Rectal smooth muscle tissue (tissue), 1 donor: Measurements from ENCODE around the gene CDKAL1.

Source experiments
- H3K27ac ChIP-seq: one replicate; pipeline ENCODE4 v1.7.0; 2013; ENCODE audit warnings: low read depth, low read length, inconsistent platforms
- H3K27me3 ChIP-seq: one replicate; pipeline ENCODE4 v1.7.0; 2013; ENCODE audit warnings: low read length; ENCODE audit not compliant: control insufficient read depth, insufficient read depth
- H3K36me3 ChIP-seq: one replicate; pipeline ENCODE4 v1.7.0; 2013; ENCODE audit warnings: low read length; ENCODE audit not compliant: control insufficient read depth, insufficient read depth
- H3K4me1 ChIP-seq: one replicate; pipeline ENCODE4 v1.7.0; 2013; ENCODE audit warnings: low read length; ENCODE audit not compliant: control insufficient read depth, insufficient read depth
- H3K4me3 ChIP-seq: one replicate; pipeline ENCODE4 v1.7.0; 2013; ENCODE audit warnings: low read length
- H3K9ac ChIP-seq: one replicate; pipeline ENCODE4 v1.7.0; 2013; ENCODE audit warnings: low read length

Gene CDKAL1

DNA sequence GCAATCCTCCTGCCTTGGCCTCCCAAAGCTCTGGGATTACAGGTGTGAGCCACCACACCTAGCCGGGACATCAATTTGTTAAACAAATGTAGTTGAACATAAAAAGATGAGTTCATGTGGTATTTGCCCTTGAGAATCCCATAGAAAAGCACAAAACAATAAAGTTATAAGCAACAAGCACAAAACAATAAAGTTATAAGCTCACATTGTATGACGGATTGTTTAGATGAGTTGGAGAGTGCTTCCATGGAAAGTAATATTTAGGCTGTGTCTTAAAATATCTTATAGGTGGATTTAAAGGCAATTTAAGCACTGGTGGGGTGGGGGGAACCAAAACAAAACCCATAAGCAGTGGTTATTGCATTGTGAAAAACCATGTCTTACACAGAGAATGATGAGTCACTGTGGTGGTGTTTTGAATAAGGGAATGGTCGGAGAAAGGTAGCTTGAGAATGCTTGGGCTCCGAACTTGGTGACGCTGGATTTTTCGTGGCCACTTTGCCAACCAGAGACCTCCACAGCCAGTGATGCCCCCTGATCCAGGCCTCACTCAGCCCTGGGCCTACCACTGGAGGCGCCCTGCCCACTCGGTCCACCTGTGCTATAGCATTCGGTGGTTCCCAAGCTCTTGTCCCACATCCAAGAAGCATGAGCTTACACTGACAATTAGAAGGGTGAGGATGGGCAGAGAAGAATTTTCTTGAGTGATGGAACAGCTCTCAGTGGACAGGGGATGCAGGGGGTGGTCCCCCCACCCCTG lies 256.0 kb downstream of the CDKAL1 start:
- no peak overlapping the region for H3K9ac ChIP-seq

DNA sequence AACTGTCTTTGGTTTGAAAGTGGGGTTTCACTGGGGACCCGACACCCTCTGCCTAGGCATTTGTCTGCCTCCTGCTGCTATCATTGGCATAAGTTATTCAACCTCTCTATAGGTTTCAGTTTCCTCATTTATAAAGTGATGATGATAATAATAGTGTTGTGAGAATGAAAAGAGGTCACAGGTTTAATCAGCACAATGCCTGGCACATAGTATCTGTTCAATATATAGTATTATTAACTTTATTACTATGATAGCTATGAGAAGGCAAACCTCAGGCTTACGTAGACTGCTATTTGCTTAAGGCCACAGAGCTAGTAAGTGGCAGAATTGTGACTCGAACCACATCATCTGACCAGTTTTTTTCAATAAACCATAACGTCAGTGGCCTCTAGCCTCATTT lies 256.8 kb downstream of the CDKAL1 start:
- Histone ChIP-seq H3K36me3 (no peaks in the 10 kb centered on the region), H3K9ac (no peak overlapping the region), H3K4me1 (no peaks in the 10 kb centered on the region), H3K27ac (no peak overlapping the region), H3K4me3 (no peak overlapping the region), H3K27me3 (no peaks in the 10 kb centered on the region)

More for the DNA sequence above, 256.0 kb downstream of the CDKAL1 start:
- H3K27ac ChIP-seq: no peak overlapping the region
- H3K4me3 ChIP-seq: no peak overlapping the region
- H3K4me1 ChIP-seq: no peaks in the 10 kb centered on the region
- H3K36me3 ChIP-seq: no peaks in the 10 kb centered on the region
- no peaks in the 10 kb centered on the region for H3K27me3 ChIP-seq

DNA sequence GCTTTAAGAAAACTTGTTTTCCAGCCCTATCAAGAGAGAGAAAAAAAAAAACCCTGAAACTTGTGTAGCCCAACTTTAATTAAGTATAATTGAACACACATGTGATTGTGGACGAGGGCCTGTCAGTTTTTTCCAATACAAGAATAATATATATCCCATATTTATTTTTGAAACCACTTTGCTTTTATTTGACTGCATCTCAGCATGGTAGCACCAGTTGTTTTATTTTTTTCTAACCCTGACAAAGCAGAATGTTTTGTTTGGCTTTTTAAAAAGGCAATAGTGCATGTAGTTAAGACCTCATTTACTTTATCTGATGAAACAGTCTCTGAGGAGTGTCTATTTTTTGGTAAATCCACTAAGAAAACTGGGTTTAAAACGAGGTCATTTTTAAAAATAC lies 257.7 kb downstream of the CDKAL1 start:
- no peaks in the 10 kb centered on the region for H3K27me3 ChIP-seq
- no peaks in the 10 kb centered on the region for H3K36me3 ChIP-seq
- H3K27ac ChIP-seq: no peak overlapping the region
- no peaks in the 10 kb centered on the region for H3K4me1 ChIP-seq
- H3K4me3 ChIP-seq: no peak overlapping the region
- H3K9ac ChIP-seq: no peak overlapping the region

DNA sequence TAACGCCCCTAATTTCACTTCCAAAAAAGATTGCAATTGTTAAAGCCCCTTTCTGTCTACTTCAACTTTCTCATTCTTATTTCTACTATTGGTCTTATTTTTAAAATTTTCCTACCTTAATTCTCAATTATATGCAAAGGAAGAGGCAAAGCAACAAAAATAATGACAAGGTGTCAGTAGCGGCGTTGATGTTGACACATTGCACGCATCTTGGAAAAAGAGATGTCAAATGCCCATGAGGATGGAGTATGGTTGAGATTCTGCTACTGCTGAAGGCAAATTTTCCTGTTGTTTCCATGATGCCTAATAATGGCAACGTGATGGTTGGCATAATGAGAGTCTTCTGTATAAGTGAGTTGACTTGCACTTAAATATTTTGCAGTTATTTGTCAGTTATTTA lies 258.9 kb downstream of the CDKAL1 start:
- no peak overlapping the region for H3K4me3 ChIP-seq

DNA sequence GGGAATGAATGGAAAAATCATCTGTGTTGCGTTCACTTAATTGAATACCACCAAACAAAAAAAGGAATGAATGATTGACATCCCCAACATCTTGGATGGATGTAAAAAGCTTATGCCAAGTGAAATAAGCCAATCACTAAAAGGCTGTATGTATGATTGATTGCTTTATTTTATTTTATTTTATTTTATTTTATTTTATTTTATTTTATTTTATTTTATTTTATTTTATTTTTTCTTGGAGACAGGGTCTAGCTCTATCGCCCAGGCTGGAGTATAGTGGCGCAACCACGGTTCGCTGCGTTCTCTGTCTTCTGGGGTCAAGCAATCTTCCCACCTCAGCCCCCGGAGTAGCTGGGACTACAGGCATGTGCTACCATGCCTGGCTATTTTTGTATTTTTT lies 263.3 kb downstream of the CDKAL1 start:
- H3K4me1 ChIP-seq: no peaks in the 10 kb centered on the region
- H3K36me3 ChIP-seq: no peaks in the 10 kb centered on the region
- no peak overlapping the region for H3K27ac ChIP-seq
- no peak overlapping the region for H3K4me3 ChIP-seq
- H3K9ac ChIP-seq: no peak overlapping the region
- no peaks in the 10 kb centered on the region for H3K27me3 ChIP-seq

More for the DNA sequence above, 258.9 kb downstream of the CDKAL1 start:
- Histone ChIP-seq H3K36me3 (no peaks in the 10 kb centered on the region), H3K9ac (no peak overlapping the region), H3K27me3 (no peaks in the 10 kb centered on the region), H3K4me1 (no peaks in the 10 kb centered on the region), H3K27ac (no peak overlapping the region)

DNA sequence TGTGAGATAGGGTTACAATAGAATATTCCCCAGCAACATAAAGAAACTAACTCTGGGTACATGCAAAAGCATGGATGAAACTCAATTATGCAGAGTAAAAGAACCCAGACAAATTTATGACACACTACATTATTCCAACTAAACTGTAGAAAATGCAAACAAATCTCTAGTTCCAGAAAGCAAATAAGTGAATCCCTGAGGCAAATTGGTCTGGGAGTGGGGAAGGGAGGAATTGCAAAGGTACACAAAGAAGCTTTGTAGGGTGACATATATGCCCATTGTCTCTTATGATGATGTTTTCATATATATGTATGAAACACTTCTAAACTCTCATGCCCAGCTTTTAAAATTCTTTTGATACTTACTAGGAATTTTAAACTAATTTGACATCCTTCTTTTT lies 266.0 kb downstream of the CDKAL1 start:
- Histone ChIP-seq H3K36me3 (no peaks in the 10 kb centered on the region), H3K4me3 (no peak overlapping the region), H3K27me3 (no peaks in the 10 kb centered on the region), H3K9ac (no peak overlapping the region), H3K27ac (no peak overlapping the region), H3K4me1 (peaks cover 6% of the 10 kb centered on the region)

DNA sequence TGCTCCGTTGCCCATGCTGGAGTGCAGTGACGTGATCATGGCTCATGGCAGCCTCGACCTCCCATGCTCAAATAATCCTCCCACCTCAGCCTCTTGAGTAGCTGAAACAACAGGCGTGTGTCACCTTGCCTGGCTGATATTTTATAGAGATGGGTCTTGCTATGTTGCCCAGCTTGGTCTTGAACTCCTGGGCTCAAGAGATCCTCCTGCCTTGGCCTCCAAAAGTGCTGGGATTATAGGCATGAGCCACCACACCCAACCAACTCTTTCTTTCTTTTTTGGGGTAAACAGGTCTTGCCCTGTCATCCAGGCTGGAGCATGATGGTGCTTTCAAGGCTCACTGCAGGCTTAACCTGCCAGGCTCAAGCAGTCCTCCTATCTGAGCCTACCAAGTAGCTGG lies 266.4 kb downstream of the CDKAL1 start:
- Histone ChIP-seq H3K9ac (no peak overlapping the region), H3K36me3 (no peaks in the 10 kb centered on the region), H3K27me3 (no peaks in the 10 kb centered on the region), H3K4me1 (peaks cover 7% of the 10 kb centered on the region), H3K27ac (no peak overlapping the region), H3K4me3 (no peak overlapping the region)

DNA sequence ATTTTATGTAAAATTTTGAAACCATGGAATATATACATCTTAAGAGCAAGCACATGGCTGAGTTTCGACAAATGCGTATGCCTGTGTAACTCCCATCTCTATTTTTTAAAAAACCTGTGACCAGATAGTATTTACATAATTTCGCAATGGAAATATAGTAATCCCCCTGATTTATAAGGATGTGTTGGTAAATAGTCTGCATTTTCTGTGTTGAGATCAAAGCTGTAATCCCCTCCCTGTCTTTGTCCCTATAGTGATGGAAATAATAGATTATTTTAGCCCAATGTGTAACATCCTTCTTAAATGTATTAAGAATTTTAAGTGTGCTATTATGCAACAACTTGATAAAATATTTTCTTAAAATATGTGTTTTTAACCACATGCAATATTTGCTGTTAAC lies 267.3 kb downstream of the CDKAL1 start:
- peaks cover 7% of the 10 kb centered on the region for H3K4me1 ChIP-seq
- no peak overlapping the region for H3K9ac ChIP-seq
- no peak overlapping the region for H3K27ac ChIP-seq
- no peak overlapping the region for H3K4me3 ChIP-seq
- H3K36me3 ChIP-seq: no peaks in the 10 kb centered on the region
- H3K27me3 ChIP-seq: no peaks in the 10 kb centered on the region

DNA sequence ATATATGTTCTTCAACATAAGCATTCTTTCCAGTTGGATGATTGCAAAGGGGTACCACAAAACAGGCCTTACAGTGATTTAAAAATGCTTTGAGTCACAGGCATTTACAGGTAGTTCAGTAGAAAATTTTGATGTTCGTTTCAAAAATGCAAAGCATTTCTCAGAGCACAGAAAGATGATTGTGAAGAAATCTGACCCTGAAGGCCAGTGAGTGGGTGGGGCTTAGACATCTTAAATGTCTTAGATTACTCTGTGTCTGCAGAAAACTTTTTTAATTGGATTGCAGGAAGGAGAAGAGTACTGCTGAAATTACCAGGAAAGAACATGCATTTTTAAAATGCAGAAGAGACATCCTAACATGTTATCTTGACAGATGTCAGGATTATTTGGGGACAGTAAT lies 268.3 kb downstream of the CDKAL1 start:
- Histone ChIP-seq H3K4me1 (peaks cover 7% of the 10 kb centered on the region), H3K36me3 (no peaks in the 10 kb centered on the region), H3K27me3 (no peaks in the 10 kb centered on the region), H3K9ac (no peak overlapping the region), H3K27ac (no peak overlapping the region), H3K4me3 (no peak overlapping the region)

DNA sequence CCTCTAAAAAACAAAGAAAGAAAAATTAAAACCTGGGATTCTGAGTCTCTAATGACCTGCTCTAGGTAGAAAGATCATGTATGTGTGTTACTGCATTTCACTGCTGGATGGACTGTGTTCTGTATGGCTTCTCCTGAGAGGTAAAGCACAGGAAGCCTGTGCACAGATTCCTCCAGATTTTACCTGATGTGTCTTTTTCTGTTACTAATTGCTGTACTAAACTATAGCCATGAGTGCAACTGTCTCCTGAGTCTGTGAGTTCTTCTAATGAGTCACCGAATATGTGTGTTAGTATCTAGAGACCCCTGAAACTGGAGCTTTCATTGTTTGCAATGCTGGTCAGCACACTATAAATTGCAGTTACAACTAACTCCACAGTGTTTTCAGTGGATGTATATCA lies 270.8 kb downstream of the CDKAL1 start:
- Histone ChIP-seq H3K27ac (peak overlapping the region; percentile 11), H3K4me3 (no peak overlapping the region), H3K27me3 (no peaks in the 10 kb centered on the region), H3K4me1 (peaks cover 15% of the 10 kb centered on the region), H3K9ac (no peak overlapping the region), H3K36me3 (no peaks in the 10 kb centered on the region)

DNA sequence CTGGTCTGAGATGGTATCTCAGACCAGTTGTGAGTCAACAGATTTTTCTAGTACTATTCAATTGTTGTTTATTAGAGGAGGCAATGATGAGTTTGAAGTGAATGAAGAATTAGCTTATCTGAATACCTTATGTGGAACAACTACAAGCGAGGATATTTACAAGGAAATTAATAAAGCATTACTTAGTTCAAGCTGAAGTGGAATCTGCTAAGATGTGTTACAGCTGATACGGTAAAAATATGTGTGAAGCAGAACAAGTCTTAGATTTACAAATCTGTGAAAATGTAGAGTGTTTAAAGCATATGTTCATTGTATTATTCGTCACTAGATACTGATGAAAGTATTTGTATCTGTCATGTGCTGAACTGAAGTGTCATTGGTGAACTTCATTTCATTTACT lies 272.4 kb downstream of the CDKAL1 start:
- H3K4me1 ChIP-seq: peaks cover 23% of the 10 kb centered on the region
- H3K27ac ChIP-seq: no peak overlapping the region
- H3K9ac ChIP-seq: no peak overlapping the region
- no peaks in the 10 kb centered on the region for H3K36me3 ChIP-seq
- no peak overlapping the region for H3K4me3 ChIP-seq
- no peaks in the 10 kb centered on the region for H3K27me3 ChIP-seq

DNA sequence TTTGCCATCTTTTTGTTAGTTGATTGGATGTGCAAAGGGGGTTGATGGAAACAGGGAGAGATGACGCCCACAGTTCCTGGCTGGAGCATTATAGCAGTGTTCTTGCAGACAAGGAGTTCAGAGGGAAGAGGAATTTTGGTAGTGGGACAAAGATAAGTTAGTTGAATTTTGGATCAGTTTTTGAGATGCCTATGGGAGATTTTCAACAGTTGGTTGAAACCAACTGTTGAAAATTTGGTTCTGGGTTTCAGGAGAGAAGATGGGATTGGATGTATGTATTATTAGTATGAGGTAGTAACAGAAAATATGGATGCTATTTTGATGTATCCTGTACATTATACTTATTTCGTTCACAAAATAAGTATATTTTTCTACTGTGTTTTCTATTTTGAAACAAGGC lies 274.2 kb downstream of the CDKAL1 start:
- Histone ChIP-seq H3K9ac (no peak overlapping the region), H3K4me1 (peaks cover 23% of the 10 kb centered on the region), H3K36me3 (no peaks in the 10 kb centered on the region), H3K4me3 (no peak overlapping the region), H3K27ac (peak overlapping the region; percentile 16), H3K27me3 (no peaks in the 10 kb centered on the region)

DNA sequence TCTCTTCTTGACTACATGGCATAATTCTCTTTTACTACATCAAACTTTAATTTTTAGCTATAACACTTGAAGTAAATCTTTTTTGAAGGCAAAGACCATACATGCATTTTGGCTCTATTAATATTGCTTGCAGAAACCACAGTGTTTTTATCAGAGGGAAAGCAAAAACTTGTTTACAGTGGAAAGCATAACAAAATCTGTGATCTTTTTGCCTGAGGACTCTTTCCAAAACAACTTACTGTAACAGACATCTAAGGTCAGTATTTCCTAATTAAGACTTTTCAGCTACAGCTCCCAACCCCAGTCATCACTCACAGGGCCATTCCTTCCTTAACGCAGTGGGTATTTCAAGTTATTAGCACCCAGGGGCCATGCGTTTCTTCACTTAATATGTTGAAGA lies 274.7 kb downstream of the CDKAL1 start:
- H3K4me3 ChIP-seq: no peak overlapping the region
- H3K36me3 ChIP-seq: no peaks in the 10 kb centered on the region
- no peak overlapping the region for H3K9ac ChIP-seq
- H3K27ac ChIP-seq: peak overlapping the region; percentile 57
- H3K4me1 ChIP-seq: peaks cover 23% of the 10 kb centered on the region
- H3K27me3 ChIP-seq: no peaks in the 10 kb centered on the region
